Myocyte (in vitro differentiated cells): Measurements from ENCODE around the gene AGAP5. TPM values are rescaled to one million over a fixed set of nuclear protein-coding genes. Genes with fewer than 3 reads are reported as not detected.
"Not testable (repeated sequence)": the region's sequence is repeated elsewhere in the genome, so short reads cannot be mapped to it uniquely, and the experiment has no call there.

ENCODE experiments used
- DNase-seq: peaks from one replicate; pipeline ENCODE4 v3.0.0-alpha.2; 2012; ENCODE audit warnings: low read depth
- total RNA-seq: library from RNA; depleted of rRNA; stranded (reverse); fragments of >200 nt; gene quantifications from 2 replicates; pipeline ENCODE4 v1.2.3, GENCODE V29; 2014

AGAP5 gene
- total RNA-seq, 1 donor from 2014 or later, result 6.6 TPM

GRCh38 chr10:73715179-73716156 lies 17.6 kb upstream of the AGAP5 start:
- not testable (repeated sequence) for DNase-seq

- DNase-seq, result not testable (repeated sequence)
Measured at GRCh38 chr10:73714483-73714882, 16.6 kb upstream of the AGAP5 start.

GRCh38 chr10:73713912-73714311 lies 16.0 kb upstream of the AGAP5 start:
- not testable (repeated sequence) for DNase-seq

GRCh38 chr10:73711683-73712082 lies 13.8 kb upstream of the AGAP5 start:
- not testable (repeated sequence) for DNase-seq

- DNase-seq, result not testable (repeated sequence)
Measured at GRCh38 chr10:73708122-73708521, 10.2 kb upstream of the AGAP5 start.

GRCh38 chr10:73707628-73708027 lies 9.7 kb upstream of the AGAP5 start:
- not testable (repeated sequence) for DNase-seq

- DNase-seq, result not testable (repeated sequence)
Measured at GRCh38 chr10:73706488-73706887, 8.6 kb upstream of the AGAP5 start.

GRCh38 chr10:73705506-73706072 lies 7.7 kb upstream of the AGAP5 start:
- DNase-seq, result not testable (repeated sequence)

- not testable (repeated sequence) for DNase-seq
Measured at GRCh38 chr10:73703924-73704323, 6.0 kb upstream of the AGAP5 start.

GRCh38 chr10:73698819-73699218 lies 910 bp upstream of the AGAP5 start:
- DNase-seq, result not testable (repeated sequence)

- DNase-seq, result not testable (repeated sequence)
Measured at GRCh38 chr10:73695302-73695701, 2.6 kb downstream of the AGAP5 start.

GRCh38 chr10:73690755-73691154 lies 7.2 kb downstream of the AGAP5 start:
- not testable (repeated sequence) for DNase-seq

GRCh38 chr10:73689596-73689995 lies 8.3 kb downstream of the AGAP5 start:
- DNase-seq, result not testable (repeated sequence)

- not testable (repeated sequence) for DNase-seq
Measured at GRCh38 chr10:73687641-73688040, 10.3 kb downstream of the AGAP5 start.

- not testable (repeated sequence) for DNase-seq
Measured at GRCh38 chr10:73674546-73674945, 23.4 kb downstream of the AGAP5 start.

- DNase-seq, result not testable (repeated sequence)
Measured at GRCh38 chr10:73668378-73668777, 29.5 kb downstream of the AGAP5 start.

- DNase-seq, result peak; percentile 0
Measured at GRCh38 chr10:73666153-73666809, 31.6 kb downstream of the AGAP5 start.

- DNase-seq, result not testable (repeated sequence)
Measured at GRCh38 chr10:73665581-73665980, 32.3 kb downstream of the AGAP5 start.

- peak; percentile 80 for DNase-seq
Measured at GRCh38 chr10:73664156-73665040, 33.5 kb downstream of the AGAP5 start.

- DNase-seq, result not testable (repeated sequence)
Measured at GRCh38 chr10:73663621-73664020, 34.3 kb downstream of the AGAP5 start.

GRCh38 chr10:73662705-73663104 lies 35.2 kb downstream of the AGAP5 start:
- peak; percentile 61 for DNase-seq
